ENCODE results near the gene SMARCD3. TPM values are rescaled to one million over a fixed set of nuclear protein-coding genes. Genes with fewer than 3 reads are reported as not detected.

SMARCD3 gene
- total and polyA plus RNA-seq, 2 of the 13 experiments (the other 11 are each of a cell fraction or from before 2014, with no cell fraction given) = 0.20 to 0.62 TPM

GRCh38 chr7:151232917-151233701 is 15.4 kb downstream of the SMARCD3 start (continued):
- TF ChIP-seq RBM39 (IDR thresholded peaks at IDR 0.05; ENCODE audit: low read depth, low read length, poor library complexity, severe bottlenecking) (peak; percentile 17), MAFG (CRISPR knock-in tag; IDR thresholded peaks at IDR 0.05) (no peak), KDM5A (IDR thresholded peaks at IDR 0.05; ENCODE audit: borderline replicate concordance, low read length) (peak; percentile 3; the same call in 1 of the 2 replicates), PRDM15 (CRISPR knock-in tag; IDR thresholded peaks at IDR 0.05) (no peak), CREB1 (IDR thresholded peaks at IDR 0.05) (no peak), CREB1 (CRISPR knock-in tag; IDR thresholded peaks at IDR 0.05) (no peak), NPAS2 (CRISPR knock-in tag; IDR thresholded peaks at IDR 0.05; ENCODE audit: borderline replicate concordance) (no peak), MAFK (conservative IDR thresholded peaks at IDR 0.05 in 1 of 2, IDR thresholded peaks at IDR 0.05 in 1 of 2; ENCODE audit: low read length in 2 of 2) (peak in 1 of 2 experiments; percentile 26; a peak in 1 of 4 replicates), ZFP1 (CRISPR knock-in tag; IDR thresholded peaks at IDR 0.05) (no peak), ZNF557 (CRISPR knock-in tag; IDR thresholded peaks at IDR 0.05) (peak; percentile 40; the same call in 1 of the 2 replicates), MED13 (CRISPR knock-in tag; IDR thresholded peaks at IDR 0.05) (no peak), ZNF230 (CRISPR knock-in tag; IDR thresholded peaks at IDR 0.05) (no peak), NFYB (CRISPR knock-in tag; IDR thresholded peaks at IDR 0.05) (no peak), MTF2 (CRISPR knock-in tag; IDR thresholded peaks at IDR 0.05; ENCODE audit: borderline replicate concordance) (no peak), SP4 (CRISPR knock-in tag; IDR thresholded peaks at IDR 0.05) (no peak), MTA1 (CRISPR knock-in tag; IDR thresholded peaks at IDR 0.05; ENCODE audit: borderline replicate concordance) (no peak), FOXJ3 (CRISPR knock-in tag; IDR thresholded peaks at IDR 0.05; ENCODE audit: borderline replicate concordance) (0 out of 2 replicates have a peak, but pooled peaks have one; percentile 30), ZHX2 (IDR thresholded peaks at IDR 0.05; ENCODE audit: low read depth) (0 out of 2 replicates have a peak, but pooled peaks have one; percentile 36), ZHX2 (CRISPR knock-in tag; IDR thresholded peaks at IDR 0.05; ENCODE audit: borderline replicate concordance) (no peak), MLX (CRISPR knock-in tag; IDR thresholded peaks at IDR 0.05) (no peak), DMAP1 (CRISPR knock-in tag; IDR thresholded peaks at IDR 0.05) (peak; percentile 7; the same call in 1 of the 2 replicates)

All from HepG2 (cell line).